Endothelial cell of umbilical vein (primary cell): ENCODE data around the gene PCNX1. TPM values are rescaled to one million over a fixed set of nuclear protein-coding genes. Genes with fewer than 3 reads are reported as not detected.

ENCODE experiments used
- BruUV-seq: library from RNA; stranded (reverse); fragments of 400-500 nt; replicated peaks from 2 replicates; lab custom pipeline; 2021; lab: Mats Ljungman, UMichigan
- CTCF ChIA-PET: fragments of 300-600, 350-600 bp; sonication (Branson Sonifier 250); formaldehyde crosslinking; loops from one replicate; lab custom pipeline; 2021; ENCODE audit warnings: antibody characterized with exemption, inconsistent platforms; lab: Charles Lee
- POLR2A ChIA-PET: fragments of 300-600, 350-600 bp; sonication (Branson Sonifier 250); formaldehyde crosslinking; loops from one replicate; lab custom pipeline; 2021; ENCODE audit warnings: antibody characterized with exemption, inconsistent platforms; lab: Charles Lee
- DNase-seq: peaks from one replicate; pipeline ENCODE4 v3.0.0-alpha.2; 2011; ENCODE audit warnings: low read depth, low spot score
- FAIRE-seq: peaks from 2 replicates; lab custom pipeline; 2011; peaks lifted over from hg19 to GRCh38; lab: Jason Lieb, UNC
- H2AFZ ChIP-seq: 2 replicates; pipeline ENCODE4 v1.6.0; 2012; ENCODE audit warnings: low read depth, low read length, control low read depth, inconsistent platforms
- H3K27ac ChIP-seq: 2 replicates; pipeline ENCODE4 v1.5.1; 2011; ENCODE audit warnings: low read depth, mild to moderate bottlenecking, control low read depth, low read length, moderate library complexity; ENCODE audit not compliant: insufficient read depth
- H3K27me3 ChIP-seq, 2 experiments: 2 replicates each; pipeline versions ENCODE4 v1.6.0 to v1.6.1; 2011; ENCODE audit warnings: low read length in 2 of 2, mixed read lengths in 1 of 2; ENCODE audit not compliant: control insufficient read depth in 2 of 2, insufficient read depth in 2 of 2
- H3K36me3 ChIP-seq, 2 experiments: 2 replicates in 1 of 2; 3 replicates in 1 of 2; pipeline ENCODE4 v1.5.1; 2011; ENCODE audit warnings: low read length in 2 of 2, mild to moderate bottlenecking in 1 of 2, moderate library complexity in 1 of 2; ENCODE audit not compliant: control insufficient read depth in 2 of 2, insufficient read depth in 2 of 2; ENCODE audit errors: extremely low read depth in 1 of 2
- H3K4me1 ChIP-seq: 3 replicates; pipeline ENCODE4 v1.5.1; 2011; ENCODE audit warnings: mild to moderate bottlenecking, low read length; ENCODE audit not compliant: control insufficient read depth, insufficient read depth; ENCODE audit errors: extremely low read depth
- H3K4me2 ChIP-seq: 2 replicates; pipeline ENCODE4 v1.6.1; 2011; ENCODE audit warnings: low read length, control low read depth, mixed read lengths; ENCODE audit not compliant: insufficient read depth
- H3K4me3 ChIP-seq, 3 experiments: fragments of 200-600 bp in 1 of 3; sonication (generic), shearing (Covaris generic) in 1 of 3; replicated peaks in 1 of 3; 2 replicates each; pipeline ENCODE4 v1.5.1; 2011 to 2016; ENCODE audit warnings: control low read depth in 3 of 3, low read length in 3 of 3, mild to moderate bottlenecking in 2 of 3, inconsistent platforms in 1 of 3, low read depth in 1 of 3, moderate library complexity in 1 of 3; ENCODE audit not compliant: insufficient read depth in 1 of 3
- H3K79me2 ChIP-seq: 2 replicates; pipeline ENCODE4 v1.6.0; 2012; ENCODE audit warnings: low read length, inconsistent platforms; ENCODE audit not compliant: control insufficient read depth, insufficient read depth
- H3K9ac ChIP-seq: replicated peaks from 2 replicates; pipeline ENCODE3; 2011; ENCODE audit warnings: low read length, control low read depth; ENCODE audit not compliant: insufficient read depth; ENCODE audit errors: extremely low read depth
- H3K9me1 ChIP-seq: replicated peaks from 3 replicates; pipeline ENCODE4 v1.6.0; 2011; ENCODE audit warnings: mild to moderate bottlenecking, low read length; ENCODE audit not compliant: control insufficient read depth, insufficient read depth; ENCODE audit errors: extremely low read depth
- H3K9me3 ChIP-seq: replicated peaks from 2 replicates; pipeline ENCODE4 v1.5.1; 2012; ENCODE audit warnings: low read length, inconsistent platforms; ENCODE audit not compliant: control insufficient read depth, insufficient read depth
- H4K20me1 ChIP-seq: replicated peaks from 2 replicates; pipeline ENCODE3; 2011; ENCODE audit warnings: mild to moderate bottlenecking, low read length; ENCODE audit not compliant: control insufficient read depth, insufficient read depth; ENCODE audit errors: extremely low read depth
- EZH2 ChIP-seq: IDR thresholded peaks from 2 replicates; pipeline ENCODE4 v1.6.1; 2012; ENCODE audit warnings: borderline replicate concordance, low read depth, mild to moderate bottlenecking, moderate library complexity, low read length, inconsistent platforms; ENCODE audit not compliant: severe bottlenecking
- FOS ChIP-seq: IDR thresholded peaks from 2 replicates; pipeline ENCODE4 v1.6.1; 2011; ENCODE audit warnings: mild to moderate bottlenecking, low read length, moderate library complexity, borderline replicate concordance; ENCODE audit not compliant: insufficient read depth
- GATA2 ChIP-seq: IDR thresholded peaks from 2 replicates; pipeline ENCODE4 v1.7.0; 2011; ENCODE audit warnings: low read depth, mild to moderate bottlenecking, moderate library complexity, mixed read lengths, low read length; ENCODE audit not compliant: insufficient read length, insufficient read depth
- JUN ChIP-seq: IDR thresholded peaks from 2 replicates; pipeline ENCODE4 v1.6.1; 2011; ENCODE audit warnings: borderline replicate concordance, low read depth; ENCODE audit not compliant: insufficient read length, insufficient read depth
- MYC ChIP-seq: IDR thresholded peaks from one replicate; pipeline ENCODE4 v1.6.1; 2011; ENCODE audit warnings: mild to moderate bottlenecking, low read depth, low read length
- POLR2A ChIP-seq: IDR thresholded peaks from 2 replicates; pipeline ENCODE4 v1.6.1; 2012; ENCODE audit warnings: low read depth, mild to moderate bottlenecking, control low read depth, low read length
- POLR2AphosphoS5 ChIP-seq: IDR thresholded peaks from 2 replicates; pipeline ENCODE4 v1.6.1; 2012; ENCODE audit warnings: low read depth, mild to moderate bottlenecking, control low read depth, low read length, moderate library complexity; ENCODE audit not compliant: insufficient read depth
- dilution Hi-C: fragments of 300-500 bp; cut with MboI; formaldehyde crosslinking; loops from one replicate; pipeline ENCODE4 v1.15.0; 2019; ENCODE audit warnings: low sequenced_read_pairs; ENCODE audit not compliant: extremely low pct_ligation_motif_present
- intact Hi-C: fragments of 100-400 bp; cut with micrococcal nuclease; formaldehyde crosslinking; loops from one replicate; pipeline ENCODE4 v1.10.0; 2022
- polyA plus RNA-seq, 4 experiments: library from polyadenylated mRNA; depleted of rRNA in 3 of 4; stranded (reverse) in 3 of 4; unstranded in 1 of 4; fragments of >200 nt; gene quantifications; 2 replicates each; pipeline versions ENCODE4 v1.2.1 to v1.2.3, GENCODE V29; 2011 to 2012; ENCODE audit warnings: missing spikeins in 1 of 4
- total RNA-seq: library from RNA; stranded (reverse); gene quantifications from 2 replicates; pipeline ENCODE4 v1.2.3, GENCODE V29; 2021
- TF ChIP-seq, protein P1 (sequence below): IDR thresholded peaks from 2 replicates; pipeline ENCODE4 v1.6.1; 2011; ENCODE audit not compliant: insufficient read depth, insufficient read length
- TF ChIP-seq, protein P2 (sequence below), 2 donors: IDR thresholded peaks; 1 replicate in 1 of 2; 2 replicates in 1 of 2; pipeline ENCODE4 v1.5.1; 2011; ENCODE audit warnings: low read length in 2 of 2, mild to moderate bottlenecking in 2 of 2, moderate library complexity in 2 of 2, control low read depth in 1 of 2, inconsistent platforms in 1 of 2, low read depth in 1 of 2; ENCODE audit not compliant: insufficient read depth in 1 of 2; ENCODE audit errors: extremely low read depth in 1 of 2

The PCNX1 gene
- total and polyA plus RNA-seq, 2 donors (not counting 3 experiments of a cell fraction or from before 2014, with no cell fraction given), result 21.4 to 40.5 TPM

- Histone ChIP-seq H3K27ac (no peak overlapping the region), H2AFZ (no peak overlapping the region), H4K20me1 (no peaks in the 10 kb centered on the region), H3K4me1 (no peaks in the 10 kb centered on the region), H3K4me2 (no peak overlapping the region), H3K9ac (no peak overlapping the region), H3K27me3 (peaks cover 62 to 82% of the 10 kb centered on the region in 2 experiments), H3K36me3 (no peaks in the 10 kb centered on the region), H3K79me2 (no peaks in the 10 kb centered on the region), H3K4me3 (no peak overlapping the region), H3K9me3 (no peaks in the 10 kb centered on the region), H3K9me1 (no peaks in the 10 kb centered on the region)
- intact Hi-C loops, result no loop called here
- FAIRE-seq (no peak), DNase-seq (no peak)
- BruUV-seq, result no TSS peak
- ChIA-PET POLR2A (no interaction called here), CTCF (no interaction called here)
- TF ChIP-seq FOS (no peak), JUN (no peak), GATA2 (no peak), MYC (no peak), POLR2AphosphoS5 (no peak), EZH2 (no peak), POLR2A (no peak)
- TF ChIP-seq, protein P1, sequence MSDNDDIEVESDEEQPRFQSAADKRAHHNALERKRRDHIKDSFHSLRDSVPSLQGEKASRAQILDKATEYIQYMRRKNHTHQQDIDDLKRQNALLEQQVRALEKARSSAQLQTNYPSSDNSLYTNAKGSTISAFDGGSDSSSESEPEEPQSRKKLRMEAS, result no peak
- TF ChIP-seq, protein P2, sequence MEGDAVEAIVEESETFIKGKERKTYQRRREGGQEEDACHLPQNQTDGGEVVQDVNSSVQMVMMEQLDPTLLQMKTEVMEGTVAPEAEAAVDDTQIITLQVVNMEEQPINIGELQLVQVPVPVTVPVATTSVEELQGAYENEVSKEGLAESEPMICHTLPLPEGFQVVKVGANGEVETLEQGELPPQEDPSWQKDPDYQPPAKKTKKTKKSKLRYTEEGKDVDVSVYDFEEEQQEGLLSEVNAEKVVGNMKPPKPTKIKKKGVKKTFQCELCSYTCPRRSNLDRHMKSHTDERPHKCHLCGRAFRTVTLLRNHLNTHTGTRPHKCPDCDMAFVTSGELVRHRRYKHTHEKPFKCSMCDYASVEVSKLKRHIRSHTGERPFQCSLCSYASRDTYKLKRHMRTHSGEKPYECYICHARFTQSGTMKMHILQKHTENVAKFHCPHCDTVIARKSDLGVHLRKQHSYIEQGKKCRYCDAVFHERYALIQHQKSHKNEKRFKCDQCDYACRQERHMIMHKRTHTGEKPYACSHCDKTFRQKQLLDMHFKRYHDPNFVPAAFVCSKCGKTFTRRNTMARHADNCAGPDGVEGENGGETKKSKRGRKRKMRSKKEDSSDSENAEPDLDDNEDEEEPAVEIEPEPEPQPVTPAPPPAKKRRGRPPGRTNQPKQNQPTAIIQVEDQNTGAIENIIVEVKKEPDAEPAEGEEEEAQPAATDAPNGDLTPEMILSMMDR (IDR thresholded peaks at IDR 0.05; ENCODE audit: extremely low read depth in 1 of 2, insufficient read depth in 1 of 2, low read depth in 1 of 2, low read length in 2 of 2), result no peak
- dilution Hi-C loops, result no loop called here
Observed at GRCh38 chr14:70893062-70893845, 14.0 kb upstream of the PCNX1 start.
